ENCODE measurements around the gene SOX14. TPM values are rescaled to one million over a fixed set of nuclear protein-coding genes. Genes with fewer than 3 reads are reported as not detected.

Gene SOX14
- total and polyA plus RNA-seq, 2 experiments from 2014 or later, result not detected

DNA sequence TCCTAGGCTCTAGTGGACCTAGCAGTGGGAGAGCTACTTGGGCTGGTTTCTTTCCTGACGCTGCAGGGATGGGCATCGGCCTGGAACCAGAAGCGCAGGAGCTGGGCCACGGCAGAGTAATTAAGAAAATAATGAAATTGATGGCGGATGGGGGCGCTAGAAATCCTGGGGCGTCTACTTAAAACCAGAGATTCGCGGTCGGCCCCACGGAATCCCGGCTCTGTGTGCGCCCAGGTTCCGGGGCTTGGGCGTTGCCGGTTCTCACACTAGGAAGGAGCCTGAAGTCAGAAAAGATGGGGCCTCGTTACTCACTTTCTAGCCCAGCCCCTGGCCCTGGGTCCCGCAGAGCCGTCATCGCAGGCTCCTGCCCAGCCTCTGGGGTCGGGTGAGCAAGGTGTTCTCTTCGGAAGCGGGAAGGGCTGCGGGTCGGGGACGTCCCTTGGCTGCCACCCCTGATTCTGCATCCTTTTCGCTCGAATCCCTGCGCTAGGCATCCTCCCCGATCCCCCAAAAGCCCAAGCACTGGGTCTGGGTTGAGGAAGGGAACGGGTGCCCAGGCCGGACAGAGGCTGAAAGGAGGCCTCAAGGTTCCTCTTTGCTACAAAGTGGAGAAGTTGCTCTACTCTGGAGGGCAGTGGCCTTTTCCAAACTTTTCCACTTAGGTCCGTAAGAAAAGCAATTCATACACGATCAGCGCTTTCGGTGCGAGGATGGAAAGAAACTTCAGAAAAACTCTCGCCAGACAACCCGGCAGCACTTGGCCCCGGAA is 6.1 kb downstream of the SOX14 start:
- no peaks in the 10 kb centered on the region for H3F3A ChIP-seq (ENCODE audit: insufficient read depth)
- H3K79me2 ChIP-seq (ENCODE audit: insufficient read depth), result no peaks in the 10 kb centered on the region
- H3K4me3 ChIP-seq, result 0 out of 2 replicates have a peak overlapping the region, but pooled peaks have one; percentile 23
- no peak for TF ChIP-seq EZH2phosphoT487 (IDR thresholded peaks at IDR 0.05; ENCODE audit: insufficient read depth, low read depth)
- TF ChIP-seq EZH2 (IDR thresholded peaks at IDR 0.05; ENCODE audit: insufficient read depth, poor library complexity, severe bottlenecking), result peak; percentile 88
- no peak overlapping the region for H3K9ac ChIP-seq
- H2AFZ ChIP-seq, result peak overlapping the region; percentile 32
- 2 to 3% methylated on average over 40 of the region's 40 CpGs for WGBS, 2 experiments (ENCODE audit: low coverage in 1 of 2, low lambda C conversion rate in 2 of 2, missing lambda C conversion rate in 2 of 2)
- H4K20me1 ChIP-seq (ENCODE audit: insufficient read depth), result no peaks in the 10 kb centered on the region
- H3K4me1 ChIP-seq (ENCODE audit: insufficient read depth), result no peaks in the 10 kb centered on the region
- in situ Hi-C loops (cut with MboI), result no loop called here
- H3K27ac ChIP-seq, result no peak overlapping the region
- H3K9me3 ChIP-seq (ENCODE audit: low read depth), result no peaks in the 10 kb centered on the region
- peaks cover 99% of the 10 kb centered on the region for H3K27me3 ChIP-seq (replicated peaks; ENCODE audit: insufficient read depth)
- no peaks in the 10 kb centered on the region for H3K9me2 ChIP-seq (ENCODE audit: insufficient read depth)
- DNase-seq, result no peak
- H3K36me3 ChIP-seq (ENCODE audit: low read depth), result no peaks in the 10 kb centered on the region
- H3K4me2 ChIP-seq (ENCODE audit: unreplicated experiment), result no peak overlapping the region

DNA sequence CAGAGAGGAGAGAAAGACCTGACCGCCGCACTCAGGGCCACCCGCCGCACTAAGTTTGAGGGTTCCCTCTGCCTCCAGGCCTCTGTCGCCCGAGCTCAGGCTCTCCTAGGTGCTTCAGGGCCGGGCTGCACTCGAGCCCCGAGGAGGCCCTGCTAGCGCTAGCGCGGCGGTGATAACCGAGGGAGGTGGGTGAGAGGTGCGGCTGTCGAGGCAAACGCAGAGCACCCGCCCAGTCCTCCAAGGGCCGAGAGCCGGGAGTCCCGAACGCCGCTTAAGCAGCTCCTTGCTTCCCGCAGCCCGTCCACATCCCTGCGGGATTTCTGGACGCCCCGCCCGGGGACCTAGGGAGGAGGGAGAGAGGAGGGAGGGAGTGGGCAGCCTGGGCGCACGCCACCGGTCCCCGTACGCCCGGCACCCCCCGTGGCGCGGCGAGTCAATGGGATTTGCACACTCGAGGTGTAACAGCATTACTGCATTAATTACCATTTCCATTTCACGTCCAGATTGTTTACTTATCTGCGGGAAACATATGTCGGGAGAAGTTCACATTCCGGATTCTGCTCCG is 6.8 kb downstream of the SOX14 start:
- Histone ChIP-seq H2AFZ (peak overlapping the region; percentile 32), H4K20me1 (ENCODE audit: insufficient read depth) (no peaks in the 10 kb centered on the region), H3K4me1 (ENCODE audit: insufficient read depth) (no peaks in the 10 kb centered on the region), H3F3A (ENCODE audit: insufficient read depth) (no peaks in the 10 kb centered on the region), H3K9ac (no peak overlapping the region), H3K27ac (no peak overlapping the region), H3K79me2 (ENCODE audit: insufficient read depth) (no peaks in the 10 kb centered on the region), H3K9me3 (ENCODE audit: low read depth) (no peaks in the 10 kb centered on the region), H3K4me3 (0 out of 2 replicates have a peak overlapping the region, but pooled peaks have one; percentile 23), H3K36me3 (ENCODE audit: low read depth) (no peaks in the 10 kb centered on the region), H3K9me2 (ENCODE audit: insufficient read depth) (no peaks in the 10 kb centered on the region), H3K4me2 (ENCODE audit: unreplicated experiment) (peak overlapping the region; percentile 21), H3K27me3 (replicated peaks; ENCODE audit: insufficient read depth) (peaks cover 97% of the 10 kb centered on the region)
- no peak for TF ChIP-seq EZH2 (IDR thresholded peaks at IDR 0.05; ENCODE audit: insufficient read depth, poor library complexity, severe bottlenecking)
- TF ChIP-seq EZH2phosphoT487 (IDR thresholded peaks at IDR 0.05; ENCODE audit: insufficient read depth, low read depth), result peak; percentile 40; the same call in 1 of the 2 replicates
- in situ Hi-C loops (cut with MboI), result no loop called here
- WGBS, 2 experiments (ENCODE audit: low coverage in 1 of 2, low lambda C conversion rate in 2 of 2, missing lambda C conversion rate in 2 of 2), result 2 to 3% methylated on average over 38 to 44 of the region's 45 CpGs
- peak; percentile 27 for DNase-seq

DNA sequence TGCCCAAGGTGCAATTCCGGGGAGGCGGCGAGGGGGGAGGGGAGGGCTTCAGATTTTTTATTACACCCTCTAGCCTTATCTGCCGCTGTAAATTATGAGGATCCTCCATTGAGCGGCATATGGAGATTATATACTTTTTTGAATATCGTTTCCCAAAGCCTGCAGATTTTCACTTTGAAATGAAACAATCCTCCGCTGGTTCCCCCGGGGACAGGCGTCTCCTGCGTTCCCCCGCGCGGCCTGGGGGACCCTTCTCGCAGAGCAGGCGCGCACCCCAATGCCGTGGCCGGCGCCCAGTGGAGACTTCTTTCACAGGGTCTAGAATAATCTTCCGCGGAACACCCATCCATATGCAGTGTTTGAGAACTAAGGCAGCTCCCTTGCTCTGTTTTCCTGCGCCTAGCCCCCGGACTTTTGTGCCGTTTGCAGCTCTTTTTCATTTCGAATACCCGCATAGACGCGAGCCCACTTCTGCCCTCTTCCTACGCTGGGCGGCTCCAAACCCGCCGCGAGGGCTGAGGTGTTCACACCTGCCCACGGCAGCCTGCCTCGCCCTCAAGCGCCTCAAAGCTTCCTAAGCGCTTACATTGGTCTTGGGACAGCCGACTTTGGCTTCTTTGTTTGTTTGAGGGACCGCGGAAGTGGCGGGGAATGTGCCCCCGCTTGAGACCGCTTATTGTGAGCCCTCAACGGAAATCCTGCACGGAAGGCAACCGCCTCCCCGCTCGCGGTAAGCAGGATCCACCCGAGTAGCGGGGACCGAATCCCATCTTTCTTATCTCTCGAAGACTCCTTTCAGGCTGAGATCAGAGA is 7.5 kb downstream of the SOX14 start:
- DNase-seq, result no peak
- Histone ChIP-seq H3K27ac (no peak overlapping the region), H3K9me2 (ENCODE audit: insufficient read depth) (no peaks in the 10 kb centered on the region), H3K4me1 (ENCODE audit: insufficient read depth) (no peaks in the 10 kb centered on the region), H4K20me1 (ENCODE audit: insufficient read depth) (no peaks in the 10 kb centered on the region), H3K79me2 (ENCODE audit: insufficient read depth) (no peaks in the 10 kb centered on the region), H3F3A (ENCODE audit: insufficient read depth) (no peaks in the 10 kb centered on the region), H3K27me3 (replicated peaks; ENCODE audit: insufficient read depth) (peaks cover 94% of the 10 kb centered on the region), H3K4me3 (0 out of 2 replicates have a peak overlapping the region, but pooled peaks have one; percentile 23), H3K9ac (no peak overlapping the region), H3K9me3 (ENCODE audit: low read depth) (no peaks in the 10 kb centered on the region), H2AFZ (no peak overlapping the region), H3K4me2 (ENCODE audit: unreplicated experiment) (peak overlapping the region; percentile 21), H3K36me3 (ENCODE audit: low read depth) (no peaks in the 10 kb centered on the region)
- peak; percentile 99 for TF ChIP-seq EZH2 (IDR thresholded peaks at IDR 0.05; ENCODE audit: insufficient read depth, poor library complexity, severe bottlenecking)
- no peak for TF ChIP-seq EZH2phosphoT487 (IDR thresholded peaks at IDR 0.05; ENCODE audit: insufficient read depth, low read depth)
- in situ Hi-C loops (cut with MboI), result no loop called here
- WGBS, 2 experiments (ENCODE audit: low coverage in 1 of 2, low lambda C conversion rate in 2 of 2, missing lambda C conversion rate in 2 of 2), result 3 to 4% methylated on average over 51 to 53 of the region's 53 CpGs

DNA sequence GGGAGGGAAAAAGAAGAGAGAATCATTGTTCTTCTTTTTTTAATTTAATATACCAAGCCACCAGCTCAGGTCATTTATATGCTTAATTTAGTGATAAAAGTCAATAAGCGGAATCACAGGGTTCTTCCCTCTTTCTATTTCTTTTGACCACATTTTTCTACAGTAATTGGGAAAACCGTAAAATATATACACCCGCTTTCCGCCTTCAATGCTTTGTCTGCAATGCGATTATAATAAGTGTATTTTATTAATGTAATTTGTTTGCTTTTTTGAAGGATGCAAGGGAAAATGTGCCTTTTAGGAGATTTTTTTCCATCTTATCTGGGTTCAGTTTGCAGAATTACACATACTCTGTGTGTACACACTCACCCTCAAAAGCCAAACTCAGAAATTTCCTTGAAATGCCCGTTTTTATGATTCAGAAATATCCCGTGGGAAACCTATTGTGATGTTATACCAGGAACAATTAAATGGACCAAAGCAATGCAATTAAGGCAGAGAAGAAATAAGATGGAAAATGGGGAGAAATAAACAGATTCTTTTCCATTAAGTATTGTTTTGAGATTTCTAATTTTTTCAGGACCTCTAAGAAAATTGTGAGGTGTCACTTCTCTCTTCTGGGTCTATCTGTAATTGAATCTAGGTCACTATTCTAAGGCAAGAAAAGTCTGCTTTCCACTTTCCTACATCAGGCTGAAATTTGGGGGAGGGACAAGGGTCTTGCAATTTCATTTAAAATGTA is 8.3 kb downstream of the SOX14 start:
- 1 to 2% methylated on average over 7 of the region's 7 CpGs for WGBS, 2 experiments (ENCODE audit: low coverage in 1 of 2, low lambda C conversion rate in 2 of 2, missing lambda C conversion rate in 2 of 2)
- H3F3A ChIP-seq (ENCODE audit: insufficient read depth), result no peaks in the 10 kb centered on the region
- TF ChIP-seq EZH2phosphoT487 (IDR thresholded peaks at IDR 0.05; ENCODE audit: insufficient read depth, low read depth), result peak; percentile 53
- peak; percentile 91 for TF ChIP-seq EZH2 (IDR thresholded peaks at IDR 0.05; ENCODE audit: insufficient read depth, poor library complexity, severe bottlenecking)

More for the DNA sequence above, 8.3 kb downstream of the SOX14 start:
- H3K4me3 ChIP-seq, result no peak overlapping the region
- H3K9ac ChIP-seq, result no peak overlapping the region
- no peak overlapping the region for H3K27ac ChIP-seq
- no peaks in the 10 kb centered on the region for H3K36me3 ChIP-seq (ENCODE audit: low read depth)
- H3K27me3 ChIP-seq (replicated peaks; ENCODE audit: insufficient read depth), result peaks cover 86% of the 10 kb centered on the region
- no peaks in the 10 kb centered on the region for H3K9me2 ChIP-seq (ENCODE audit: insufficient read depth)
- no peak for DNase-seq
- H2AFZ ChIP-seq, result no peak overlapping the region
- no peaks in the 10 kb centered on the region for H3K79me2 ChIP-seq (ENCODE audit: insufficient read depth)
- no peaks in the 10 kb centered on the region for H3K4me1 ChIP-seq (ENCODE audit: insufficient read depth)
- in situ Hi-C loops (cut with MboI), result no loop called here
- no peaks in the 10 kb centered on the region for H3K9me3 ChIP-seq (ENCODE audit: low read depth)
- H4K20me1 ChIP-seq (ENCODE audit: insufficient read depth), result no peaks in the 10 kb centered on the region
- no peak overlapping the region for H3K4me2 ChIP-seq (ENCODE audit: unreplicated experiment)

Data from GM23248 (cell line).